ENCODE measurements around the gene LRRC49. TPM values are rescaled to one million over a fixed set of nuclear protein-coding genes. Genes with fewer than 3 reads are reported as not detected.

The LRRC49 gene
- total RNA-seq, 1 donor from 2014 or later, result 13.4 TPM

DNA sequence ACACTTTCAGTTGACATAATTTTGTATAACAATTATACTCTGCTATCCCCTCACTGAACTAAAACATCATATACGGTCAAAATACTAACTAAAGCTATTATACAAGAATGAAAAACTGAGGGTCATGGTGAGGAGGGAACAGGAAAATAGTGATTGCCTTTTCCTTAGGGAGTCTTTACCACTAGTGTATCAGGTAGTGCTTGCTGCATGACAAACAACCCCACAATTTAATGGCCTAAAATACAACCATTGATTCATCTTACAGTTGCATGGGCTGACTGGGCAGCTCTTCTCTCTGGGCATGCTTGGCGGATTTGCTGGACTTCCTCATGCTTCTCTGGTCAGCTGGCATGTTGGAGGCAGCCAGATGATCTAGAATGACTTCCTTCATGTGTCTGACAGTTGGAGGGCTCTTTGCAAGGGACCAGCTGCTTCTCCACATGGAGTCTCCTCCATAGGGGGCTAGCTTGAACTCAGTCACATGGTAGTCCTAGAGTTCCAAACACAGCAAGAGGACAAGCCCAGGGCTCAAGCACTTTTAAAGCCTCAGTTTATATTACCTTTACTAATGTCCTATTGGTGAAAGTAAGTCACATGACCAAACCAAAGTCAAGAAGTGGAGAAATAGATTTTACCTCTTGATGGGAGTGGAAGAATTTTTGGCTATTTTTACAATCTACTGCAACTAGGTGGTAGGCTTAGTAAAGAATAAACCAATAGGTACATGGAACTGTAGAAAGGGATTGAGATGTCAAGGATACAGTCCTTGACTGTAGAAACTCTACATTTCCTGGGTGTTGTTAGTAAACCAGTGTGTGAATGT, 19.2 kb upstream of the LRRC49 start:
- no peak for TF ChIP-seq CTCF (conservative IDR thresholded peaks at IDR 0.05)
- H3K4me1 Mint-ChIP-seq (ENCODE audit: unreplicated experiment), result peaks cover 8% of the 10 kb centered on the region
- H3K9me3 Mint-ChIP-seq, result peaks cover 5% of the 10 kb centered on the region
- DNase-seq (ENCODE audit: extremely low spot score, unreplicated experiment), result no peak
- no peak overlapping the region for H3K4me3 Mint-ChIP-seq
- H3K27ac Mint-ChIP-seq, result no peak overlapping the region
- H3K36me3 Mint-ChIP-seq, result no peaks in the 10 kb centered on the region
- H3K27me3 Mint-ChIP-seq, result no peaks in the 10 kb centered on the region

- Mint-ChIP-seq H3K27me3 (no peaks in the 10 kb centered on the region), H3K9me3 (peaks cover 5% of the 10 kb centered on the region), H3K36me3 (no peaks in the 10 kb centered on the region), H3K4me3 (no peak overlapping the region), H3K4me1 (ENCODE audit: unreplicated experiment) (peaks cover 4% of the 10 kb centered on the region), H3K27ac (no peak overlapping the region)
- no peak for DNase-seq (ENCODE audit: extremely low spot score, unreplicated experiment)
- TF ChIP-seq CTCF (conservative IDR thresholded peaks at IDR 0.05), result peak; percentile 48
Measured at GRCh38 chr15:70875001-70875782, 17.4 kb upstream of the LRRC49 start.

- Mint-ChIP-seq H3K4me1 (ENCODE audit: unreplicated experiment) (peaks cover 4% of the 10 kb centered on the region), H3K27me3 (no peaks in the 10 kb centered on the region), H3K9me3 (peaks cover 5% of the 10 kb centered on the region), H3K4me3 (no peak overlapping the region), H3K27ac (no peak overlapping the region), H3K36me3 (no peaks in the 10 kb centered on the region)
- no peak for DNase-seq (ENCODE audit: extremely low spot score, unreplicated experiment)
- TF ChIP-seq CTCF (conservative IDR thresholded peaks at IDR 0.05), result no peak
Measured at GRCh38 chr15:70876011-70876410, 16.6 kb upstream of the LRRC49 start.

- Mint-ChIP-seq H3K4me3 (no peak overlapping the region), H3K36me3 (no peaks in the 10 kb centered on the region), H3K27ac (no peak overlapping the region), H3K9me3 (peaks cover 5% of the 10 kb centered on the region), H3K27me3 (no peaks in the 10 kb centered on the region), H3K4me1 (ENCODE audit: unreplicated experiment) (peaks cover 4% of the 10 kb centered on the region)
- no peak for DNase-seq (ENCODE audit: extremely low spot score, unreplicated experiment)
- TF ChIP-seq CTCF (conservative IDR thresholded peaks at IDR 0.05), result no peak
Measured at GRCh38 chr15:70876683-70877082, 15.9 kb upstream of the LRRC49 start.

- H3K36me3 Mint-ChIP-seq, result no peaks in the 10 kb centered on the region
- no peaks in the 10 kb centered on the region for H3K9me3 Mint-ChIP-seq
- H3K27ac Mint-ChIP-seq, result no peak overlapping the region
- H3K4me3 Mint-ChIP-seq, result no peak overlapping the region
- peaks cover 4% of the 10 kb centered on the region for H3K4me1 Mint-ChIP-seq (ENCODE audit: unreplicated experiment)
- no peak for DNase-seq (ENCODE audit: extremely low spot score, unreplicated experiment)
- no peak for TF ChIP-seq CTCF (conservative IDR thresholded peaks at IDR 0.05)
- no peaks in the 10 kb centered on the region for H3K27me3 Mint-ChIP-seq
Measured at GRCh38 chr15:70879401-70879800, 13.2 kb upstream of the LRRC49 start.
